ENCODE results near the gene ADK. TPM values are rescaled to one million over a fixed set of nuclear protein-coding genes. Genes with fewer than 3 reads are reported as not detected.

The ADK gene
- total RNA-seq, 4 donors from 2014 or later, result 15.9 to 28.8 (median 23.3) TPM

GRCh38 chr10:74328388-74328787 lies 177.4 kb downstream of the ADK start:
- Histone ChIP-seq H3K9me3 (no peaks in the 10 kb centered on the region), H3K4me1 (no peaks in the 10 kb centered on the region), H3K27me3 (no peaks in the 10 kb centered on the region), H3K27ac (no peak overlapping the region), H3K4me3 (no peak overlapping the region), H3K36me3 (no peaks in the 10 kb centered on the region)
- intact Hi-C loops (cut with DNase I; ENCODE audit: low total_unique reads), result no loop called here
- TF ChIP-seq, protein P1, sequence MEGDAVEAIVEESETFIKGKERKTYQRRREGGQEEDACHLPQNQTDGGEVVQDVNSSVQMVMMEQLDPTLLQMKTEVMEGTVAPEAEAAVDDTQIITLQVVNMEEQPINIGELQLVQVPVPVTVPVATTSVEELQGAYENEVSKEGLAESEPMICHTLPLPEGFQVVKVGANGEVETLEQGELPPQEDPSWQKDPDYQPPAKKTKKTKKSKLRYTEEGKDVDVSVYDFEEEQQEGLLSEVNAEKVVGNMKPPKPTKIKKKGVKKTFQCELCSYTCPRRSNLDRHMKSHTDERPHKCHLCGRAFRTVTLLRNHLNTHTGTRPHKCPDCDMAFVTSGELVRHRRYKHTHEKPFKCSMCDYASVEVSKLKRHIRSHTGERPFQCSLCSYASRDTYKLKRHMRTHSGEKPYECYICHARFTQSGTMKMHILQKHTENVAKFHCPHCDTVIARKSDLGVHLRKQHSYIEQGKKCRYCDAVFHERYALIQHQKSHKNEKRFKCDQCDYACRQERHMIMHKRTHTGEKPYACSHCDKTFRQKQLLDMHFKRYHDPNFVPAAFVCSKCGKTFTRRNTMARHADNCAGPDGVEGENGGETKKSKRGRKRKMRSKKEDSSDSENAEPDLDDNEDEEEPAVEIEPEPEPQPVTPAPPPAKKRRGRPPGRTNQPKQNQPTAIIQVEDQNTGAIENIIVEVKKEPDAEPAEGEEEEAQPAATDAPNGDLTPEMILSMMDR (IDR thresholded peaks at IDR 0.05 in 4 of 5, conservative IDR thresholded peaks at IDR 0.05 in 1 of 5), result no peak
- TF ChIP-seq POLR2A (IDR thresholded peaks at IDR 0.05), result no peak
- no peak for ATAC-seq
- in situ Hi-C loops (cut with MboI; ENCODE audit: low sequenced_read_pairs in 4 of 4), result no loop called here
- no peak for DNase-seq

DNA sequence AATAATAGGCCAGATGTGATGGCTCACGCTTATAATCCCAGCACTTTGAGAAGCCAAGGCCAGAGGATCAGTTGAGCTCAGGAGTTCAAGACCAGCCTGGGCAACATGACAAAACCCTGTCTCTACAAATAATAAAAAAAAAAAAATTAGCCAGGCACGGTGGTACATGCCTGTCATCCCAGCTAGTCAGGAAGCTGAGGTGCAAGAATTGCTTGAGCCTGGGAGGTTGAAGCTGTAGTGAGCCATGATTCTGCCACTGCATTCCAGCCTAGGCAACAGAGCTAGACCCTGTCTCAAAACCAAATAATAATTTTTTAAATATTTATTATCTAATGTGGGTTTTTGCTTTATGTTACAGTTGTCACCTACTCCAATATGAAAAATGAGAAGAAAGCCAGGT lies 178.9 kb downstream of the ADK start:
- TF ChIP-seq POLR2A (IDR thresholded peaks at IDR 0.05), result no peak
- TF ChIP-seq, protein P1 (IDR thresholded peaks at IDR 0.05 in 4 of 5, conservative IDR thresholded peaks at IDR 0.05 in 1 of 5), result no peak
- H3K27me3 ChIP-seq, result no peaks in the 10 kb centered on the region
- no peak for DNase-seq
- H3K27ac ChIP-seq, result no peak overlapping the region
- H3K4me3 ChIP-seq, result no peak overlapping the region
- in situ Hi-C loops (cut with MboI; ENCODE audit: low sequenced_read_pairs in 4 of 4), result no loop called here
- H3K9me3 ChIP-seq, result peaks cover 0 to 3% (median 0%) of the 10 kb centered on the region in 3 donors
- H3K4me1 ChIP-seq, result no peaks in the 10 kb centered on the region
- H3K36me3 ChIP-seq, result no peaks in the 10 kb centered on the region
- intact Hi-C loops (cut with DNase I; ENCODE audit: low total_unique reads), result no loop called here
- ATAC-seq, result no peak

- intact Hi-C loops (cut with DNase I; ENCODE audit: low total_unique reads) (no loop called here), in situ Hi-C loops (cut with MboI; ENCODE audit: low sequenced_read_pairs in 4 of 4) (no loop called here)
- no peaks in the 10 kb centered on the region for H3K27me3 ChIP-seq
- ATAC-seq (no peak), DNase-seq (no peak)
- TF ChIP-seq, protein P1 (IDR thresholded peaks at IDR 0.05 in 4 of 5, conservative IDR thresholded peaks at IDR 0.05 in 1 of 5), result no peak
- no peak for TF ChIP-seq POLR2A (IDR thresholded peaks at IDR 0.05)
- H3K4me3 ChIP-seq, result no peak overlapping the region
- no peaks in the 10 kb centered on the region for H3K4me1 ChIP-seq
- H3K9me3 ChIP-seq, result peaks cover 0 to 3% (median 0%) of the 10 kb centered on the region in 3 donors
- H3K27ac ChIP-seq, result no peak overlapping the region
- no peaks in the 10 kb centered on the region for H3K36me3 ChIP-seq
Observed at GRCh38 chr10:74330646-74331045, 179.6 kb downstream of the ADK start.

DNA sequence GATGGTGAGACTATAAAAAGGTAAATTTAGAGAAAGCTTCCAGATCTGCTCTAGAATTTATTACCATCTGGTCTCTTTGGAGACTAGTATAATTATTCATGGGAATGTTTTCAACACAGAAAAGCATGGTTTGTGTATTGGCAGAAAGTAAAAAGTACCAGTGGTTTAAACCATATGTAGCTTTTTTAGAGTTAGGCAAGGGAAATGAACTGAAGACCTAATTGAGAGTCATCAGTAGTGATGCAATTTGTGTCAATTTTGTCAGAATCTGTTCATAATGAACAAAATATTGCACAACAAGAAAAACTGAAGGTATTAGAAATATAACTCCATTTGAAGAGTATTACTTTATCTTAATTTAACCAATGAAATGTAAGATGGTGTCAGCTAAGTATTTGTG lies 181.4 kb downstream of the ADK start:
- H3K36me3 ChIP-seq, result no peaks in the 10 kb centered on the region

More for the DNA sequence above, 181.4 kb downstream of the ADK start:
- no peaks in the 10 kb centered on the region for H3K4me1 ChIP-seq
- ATAC-seq (no peak), DNase-seq (no peak)
- H3K27me3 ChIP-seq, result no peaks in the 10 kb centered on the region
- in situ Hi-C loops (cut with MboI; ENCODE audit: low sequenced_read_pairs in 4 of 4) (no loop called here), intact Hi-C loops (cut with DNase I; ENCODE audit: low total_unique reads) (no loop called here)
- no peak overlapping the region for H3K4me3 ChIP-seq
- H3K9me3 ChIP-seq, result peaks cover 0 to 3% (median 0%) of the 10 kb centered on the region in 3 donors
- TF ChIP-seq POLR2A (IDR thresholded peaks at IDR 0.05), result no peak
- TF ChIP-seq, protein P1 (IDR thresholded peaks at IDR 0.05 in 4 of 5, conservative IDR thresholded peaks at IDR 0.05 in 1 of 5), result no peak
- H3K27ac ChIP-seq, result no peak overlapping the region
